ENCODE measurements around the gene PFKFB1.

The PFKFB1 gene

DNA sequence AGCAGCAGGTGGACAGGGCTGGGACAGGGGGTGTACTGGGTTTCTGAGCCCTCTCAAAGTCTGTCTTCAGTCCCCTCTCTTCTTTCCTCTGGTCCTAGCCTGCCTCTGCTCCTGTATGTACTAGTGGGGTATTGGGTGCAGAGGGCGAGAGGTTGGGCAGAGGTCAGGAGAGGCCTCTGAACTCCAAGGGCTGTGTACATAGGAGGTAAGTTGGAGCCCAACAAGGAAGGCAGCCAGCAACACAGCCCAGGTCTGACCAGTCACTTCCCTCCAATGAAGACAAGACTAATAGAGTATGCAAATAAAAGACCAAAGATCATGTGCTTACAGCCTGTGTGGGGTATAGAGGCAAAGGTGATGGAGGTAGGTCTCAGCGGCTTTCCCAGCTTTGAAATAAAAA is at the start of gene PFKFB1:
Gene PFKFB1, minus strand, starts transcription at position 90 of the 400 bp plus-strand sequence. CDS start 181 bp downstream, outside the sequence.
- DNase-seq: no peak
- no peak for ATAC-seq

DNA sequence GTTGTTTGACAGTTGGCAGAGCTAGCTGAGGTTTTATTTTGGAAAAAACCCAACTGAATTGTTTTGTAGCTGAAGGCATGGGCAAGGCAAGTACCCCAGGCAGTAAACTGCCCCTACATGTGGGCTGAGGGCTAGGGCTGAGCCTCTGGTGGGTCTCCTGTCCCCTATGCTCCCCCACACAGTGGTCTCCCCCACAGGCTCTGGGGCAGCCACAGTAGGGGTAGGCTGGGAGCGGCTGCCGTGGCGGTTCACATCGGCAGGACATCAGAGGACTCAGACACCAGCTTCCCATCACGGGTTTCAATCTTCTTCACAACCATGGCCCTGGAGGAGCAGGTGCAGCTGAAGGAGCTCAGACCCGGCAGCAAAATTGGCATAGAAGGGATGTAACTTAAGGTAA is 47.5 kb upstream of the PFKFB1 start:
- ATAC-seq (no peak), DNase-seq (no peak)

DNA sequence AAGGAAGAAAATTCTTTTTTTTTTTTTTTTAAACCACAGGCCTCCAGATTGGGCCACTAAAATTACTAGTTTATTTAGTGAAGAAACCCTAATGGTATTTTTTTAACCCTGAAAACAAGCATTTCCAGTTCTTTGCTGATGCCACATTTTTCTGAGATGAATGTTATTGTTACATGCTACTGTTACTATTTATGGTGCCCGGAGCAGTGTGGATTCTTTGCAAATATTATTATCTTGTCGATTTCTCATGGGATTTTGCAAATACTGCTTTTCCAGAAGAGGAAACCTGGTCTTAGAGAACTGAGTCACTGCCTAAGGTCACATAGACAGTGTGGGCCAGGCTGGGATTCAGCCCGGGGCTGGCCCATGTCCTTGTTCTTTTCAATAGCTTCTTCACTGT is 45.5 kb upstream of the PFKFB1 start:
- ATAC-seq (no peak), DNase-seq (no peak)

DNA sequence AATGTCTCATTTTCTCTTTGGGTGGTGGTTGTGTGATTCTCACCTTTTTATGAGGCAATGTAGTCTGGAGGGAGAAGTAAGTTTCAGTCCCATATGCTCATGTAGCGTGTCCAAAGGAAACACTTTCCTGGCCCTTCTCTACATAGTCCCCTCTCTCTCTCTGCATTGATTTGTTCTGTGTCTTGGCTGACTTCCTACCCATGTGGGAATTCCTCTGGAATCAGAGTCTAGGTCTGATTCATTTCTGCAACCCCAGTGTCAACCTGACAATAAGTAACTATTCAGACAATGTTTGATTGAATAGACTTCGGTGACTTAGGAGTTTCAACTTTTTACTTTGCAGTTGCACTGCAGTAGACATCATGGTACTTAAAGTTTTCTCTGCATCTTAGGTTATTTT is 39.4 kb upstream of the PFKFB1 start:
- ATAC-seq (no peak), DNase-seq (no peak)

DNA sequence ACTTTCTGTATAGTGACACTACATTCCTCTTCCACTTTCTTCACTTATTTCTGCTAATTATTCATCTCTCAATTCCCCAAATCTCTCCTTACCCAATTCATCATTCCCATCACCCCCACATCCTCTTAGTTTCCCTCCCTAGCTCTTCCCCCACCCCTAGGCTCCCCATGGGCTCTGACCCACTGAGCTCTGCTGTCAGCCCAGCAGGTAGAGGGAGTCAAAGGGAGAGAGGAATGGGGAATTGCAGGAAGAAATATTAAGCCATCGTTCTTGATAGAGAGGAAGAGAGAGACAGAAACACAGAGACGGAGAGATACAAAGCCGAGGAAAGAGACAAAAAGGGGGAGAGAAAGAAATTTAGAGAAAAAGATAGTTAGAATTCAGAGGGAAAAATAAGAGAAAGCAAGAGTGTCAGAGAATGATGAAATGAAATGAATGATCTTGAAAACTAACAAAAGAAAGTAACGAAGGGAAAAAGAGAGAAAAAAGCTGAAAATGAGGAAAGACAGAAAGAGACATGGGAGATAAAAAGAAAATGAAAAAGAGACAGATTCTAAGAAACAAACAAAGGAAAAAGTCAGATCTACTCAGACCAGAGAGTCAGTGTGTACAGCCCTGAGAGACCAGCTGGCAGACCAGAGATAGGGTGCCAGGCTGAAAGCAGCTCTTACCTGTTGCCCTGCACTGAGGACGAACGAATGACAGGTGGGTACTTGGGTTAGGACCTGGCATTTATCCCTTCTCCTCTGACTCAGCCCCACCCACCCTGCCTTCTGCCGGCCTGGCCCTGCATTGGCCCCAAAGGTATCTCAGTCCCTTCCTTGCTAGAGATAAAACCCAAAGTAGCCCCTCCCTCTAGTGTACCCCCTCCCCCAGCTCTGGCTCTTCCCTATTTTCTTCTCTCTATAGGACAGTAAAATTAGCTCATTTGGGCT is 36.5 kb upstream of the PFKFB1 start, which contains the start of gene ALAS2:
Gene ALAS2, minus strand, starts transcription at position 707 of the 935 bp plus-strand sequence. CDS start 4,977 bp downstream, outside the sequence.
- no peak for ATAC-seq

DNA sequence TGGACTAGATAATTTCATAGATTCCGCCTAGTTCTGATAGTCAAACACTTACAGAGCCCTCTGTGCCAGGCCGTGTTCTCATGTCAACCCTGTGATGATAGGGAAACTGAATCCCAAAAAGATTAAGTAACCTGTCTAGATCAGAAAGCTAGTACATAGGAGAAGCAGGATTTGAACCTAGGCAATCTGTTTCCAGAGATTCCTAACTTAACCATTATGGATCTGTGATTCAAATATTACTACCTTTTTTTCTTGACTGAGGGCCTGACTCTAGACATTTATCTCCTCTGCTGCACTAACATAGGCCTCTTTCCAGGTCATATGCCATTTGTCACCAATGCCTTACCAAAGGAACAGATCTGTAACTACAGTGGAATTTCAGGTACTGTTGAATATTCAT is 35.3 kb upstream of the PFKFB1 start:
- DNase-seq (no peak), ATAC-seq (no peak)

More for the DNA sequence above, 36.5 kb upstream of the PFKFB1 start, which contains the start of gene ALAS2:
- DNase-seq: no peak

DNA sequence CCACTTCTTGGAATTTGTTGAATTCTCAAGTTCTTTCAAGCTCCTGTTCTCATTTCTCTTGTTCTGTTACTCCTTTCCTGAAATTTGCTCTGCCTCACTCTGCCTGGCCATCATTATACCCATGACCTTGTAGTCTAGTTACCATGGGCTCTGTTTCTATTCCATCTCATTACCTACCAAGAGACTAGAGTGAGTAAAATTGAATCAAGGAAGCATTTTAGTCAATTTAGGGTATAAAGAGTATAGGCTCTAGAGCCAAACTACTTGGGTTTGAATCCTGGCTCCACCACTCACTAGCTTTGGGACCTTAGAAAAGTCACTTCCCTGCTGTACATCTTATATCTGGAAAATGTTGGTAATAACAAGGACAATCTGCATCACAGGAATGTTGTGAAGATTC is 34.6 kb upstream of the PFKFB1 start:
- ATAC-seq: no peak

DNA sequence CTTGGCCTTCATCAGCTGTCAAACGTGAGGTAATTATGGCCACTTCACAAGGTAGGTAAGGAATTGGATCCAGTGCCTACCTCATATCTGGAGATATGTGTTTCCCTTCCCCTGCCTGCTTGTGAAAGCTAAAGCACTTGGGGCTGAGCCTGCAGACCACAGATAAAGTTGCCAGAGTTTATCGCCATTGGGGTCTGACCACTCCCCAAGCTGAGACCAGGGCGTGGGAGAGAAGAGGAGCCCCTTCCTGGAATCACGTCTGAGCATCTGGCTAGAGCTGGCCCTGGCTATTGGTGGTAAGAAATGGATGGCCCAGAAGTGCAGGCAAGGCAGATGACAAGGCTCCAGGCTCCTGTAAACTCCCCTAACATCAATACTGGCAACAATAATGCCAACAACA is 34.1 kb upstream of the PFKFB1 start:
- no peak for ATAC-seq
- no peak for DNase-seq

More for the DNA sequence above, 34.6 kb upstream of the PFKFB1 start:
- DNase-seq: no peak

DNA sequence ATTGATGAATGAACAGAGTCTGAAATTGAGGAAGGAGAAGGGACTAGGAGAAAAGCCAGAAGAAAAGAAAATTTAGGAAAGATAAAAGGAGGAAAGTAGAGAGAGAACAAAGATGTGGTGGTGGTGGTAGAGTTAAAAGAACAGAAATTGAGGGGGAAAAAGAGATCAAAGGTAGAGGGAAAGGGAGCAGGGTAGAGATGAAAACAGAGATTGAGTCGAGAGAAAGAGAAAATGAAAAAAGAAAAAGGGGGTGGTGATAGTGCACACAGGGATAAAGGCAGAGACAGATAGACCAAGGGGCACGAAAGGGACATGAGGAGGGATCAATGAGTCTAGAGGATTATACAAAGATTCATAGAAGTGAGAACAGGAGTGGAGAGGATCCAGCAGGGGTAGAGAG is 32.9 kb upstream of the PFKFB1 start:
- ATAC-seq (no peak), DNase-seq (no peak)

DNA sequence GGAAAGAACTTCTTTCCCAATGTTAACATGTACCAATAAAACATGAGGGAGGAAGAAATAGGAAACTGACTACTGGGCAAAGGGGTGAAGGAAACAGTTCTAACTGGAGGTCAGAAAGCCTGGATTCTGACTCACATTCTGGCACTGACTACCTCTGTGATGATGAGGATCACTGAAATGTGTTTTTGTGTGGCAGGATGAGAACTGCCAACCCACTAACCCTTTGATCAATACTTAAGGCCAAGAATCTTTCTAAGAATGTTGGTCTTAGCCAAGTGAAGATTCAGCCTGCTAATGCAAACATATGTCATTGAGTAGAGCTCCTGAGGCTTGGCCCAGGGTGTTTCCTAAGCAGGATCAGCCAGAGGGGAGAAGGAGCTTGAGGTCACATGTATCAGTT is 32.2 kb upstream of the PFKFB1 start:
- no peak for ATAC-seq
- DNase-seq: no peak

DNA sequence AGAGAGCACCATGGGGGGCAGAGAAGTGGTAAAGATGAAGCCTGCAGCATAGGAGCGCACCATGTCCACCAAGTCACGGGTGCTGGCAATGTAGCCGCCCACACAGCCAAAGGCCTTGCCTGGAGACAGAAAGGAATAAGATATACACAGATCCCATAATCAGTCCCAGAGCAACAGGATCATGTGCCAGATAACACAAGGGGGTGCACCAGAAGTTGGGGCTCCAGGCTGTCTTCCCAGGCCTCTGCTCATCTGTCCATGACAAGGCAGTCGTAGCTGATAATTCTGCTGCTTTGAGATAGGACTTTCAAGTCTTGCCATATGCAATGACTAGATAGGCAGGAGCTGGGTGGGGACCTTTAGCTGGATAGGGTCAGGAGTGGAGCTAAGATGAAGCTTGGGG is 20.9 kb upstream of the PFKFB1 start:
- DNase-seq (no peak), ATAC-seq (no peak)

DNA sequence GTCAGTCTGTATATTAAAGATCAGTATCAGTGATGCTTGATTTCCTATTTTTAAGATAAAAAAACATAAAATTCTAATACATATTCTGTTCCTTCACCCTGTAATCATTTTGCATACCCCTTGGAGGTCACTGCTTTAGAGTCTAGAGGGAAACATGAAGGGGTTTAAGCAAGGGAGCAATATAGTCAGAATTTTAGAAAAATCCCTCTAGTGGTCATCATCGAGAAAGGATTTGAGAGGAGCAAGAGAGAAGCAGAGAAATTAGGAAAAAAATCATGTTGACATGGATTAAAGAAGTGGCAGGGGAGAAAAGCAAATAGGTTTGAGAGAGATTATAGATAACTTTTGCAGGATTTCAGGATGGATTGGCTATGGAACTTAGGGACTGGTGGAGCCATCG is 17.3 kb upstream of the PFKFB1 start:
- DNase-seq (no peak), ATAC-seq (no peak)

DNA sequence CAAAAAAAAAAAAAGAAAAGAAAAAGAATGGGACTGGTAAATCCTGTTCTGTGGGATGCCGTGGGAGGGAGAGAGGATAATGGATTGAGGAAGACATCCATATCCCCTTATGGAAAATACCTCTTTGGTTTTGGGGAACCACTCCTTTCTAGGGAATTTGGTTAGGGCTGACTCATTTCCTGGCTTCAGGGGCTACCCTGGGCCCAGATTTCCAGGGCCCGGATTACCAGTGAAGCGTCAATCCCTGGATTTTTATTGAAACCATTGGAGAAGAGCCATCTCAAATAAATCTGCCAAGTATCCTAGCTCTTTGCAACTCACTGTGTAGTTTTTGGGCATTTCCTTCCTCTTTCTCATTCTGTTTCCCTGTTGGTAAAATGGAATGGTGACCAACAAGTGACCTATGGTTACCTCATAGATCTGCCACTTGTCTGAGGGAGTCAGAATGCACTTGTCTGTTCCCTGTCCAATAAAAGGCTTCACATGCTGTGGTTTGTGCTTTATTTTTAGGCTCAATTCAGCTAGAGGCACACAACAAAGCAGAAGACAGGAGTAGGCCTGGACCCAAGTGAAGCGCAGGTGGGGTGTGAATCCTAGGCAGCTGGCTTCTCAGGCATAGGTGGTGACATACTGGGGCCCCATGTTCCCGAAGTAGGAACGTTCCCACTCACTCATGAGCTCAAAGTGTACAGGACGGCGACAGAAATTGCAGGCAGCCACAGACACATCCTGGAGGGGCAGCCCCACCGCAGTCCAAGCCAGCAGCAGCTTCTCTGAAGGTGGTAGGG is 14.8 kb upstream of the PFKFB1 start:
- peak; percentile 72 for ATAC-seq
- peak; percentile 23 for DNase-seq

DNA sequence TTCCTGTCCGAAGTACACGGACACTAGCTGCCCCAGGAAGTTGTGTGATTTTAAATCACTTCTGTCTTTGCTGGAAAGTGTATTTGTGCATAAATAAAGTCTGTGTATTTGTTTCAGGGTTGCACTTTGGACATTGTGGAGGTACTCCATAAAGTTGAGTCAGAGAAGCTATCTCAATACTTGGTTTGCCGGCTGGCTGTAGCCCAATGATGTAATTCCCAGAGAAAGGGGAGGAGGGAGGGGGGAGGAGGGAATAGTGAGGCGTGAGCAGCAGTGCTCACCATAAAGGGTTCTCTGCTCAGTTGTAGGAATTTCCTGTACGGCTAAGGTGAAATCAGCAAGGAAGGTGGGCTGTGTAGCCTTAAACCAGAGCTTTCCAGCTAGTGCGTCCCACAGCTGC is 13.7 kb upstream of the PFKFB1 start:
- no peak for ATAC-seq
- no peak for DNase-seq

DNA sequence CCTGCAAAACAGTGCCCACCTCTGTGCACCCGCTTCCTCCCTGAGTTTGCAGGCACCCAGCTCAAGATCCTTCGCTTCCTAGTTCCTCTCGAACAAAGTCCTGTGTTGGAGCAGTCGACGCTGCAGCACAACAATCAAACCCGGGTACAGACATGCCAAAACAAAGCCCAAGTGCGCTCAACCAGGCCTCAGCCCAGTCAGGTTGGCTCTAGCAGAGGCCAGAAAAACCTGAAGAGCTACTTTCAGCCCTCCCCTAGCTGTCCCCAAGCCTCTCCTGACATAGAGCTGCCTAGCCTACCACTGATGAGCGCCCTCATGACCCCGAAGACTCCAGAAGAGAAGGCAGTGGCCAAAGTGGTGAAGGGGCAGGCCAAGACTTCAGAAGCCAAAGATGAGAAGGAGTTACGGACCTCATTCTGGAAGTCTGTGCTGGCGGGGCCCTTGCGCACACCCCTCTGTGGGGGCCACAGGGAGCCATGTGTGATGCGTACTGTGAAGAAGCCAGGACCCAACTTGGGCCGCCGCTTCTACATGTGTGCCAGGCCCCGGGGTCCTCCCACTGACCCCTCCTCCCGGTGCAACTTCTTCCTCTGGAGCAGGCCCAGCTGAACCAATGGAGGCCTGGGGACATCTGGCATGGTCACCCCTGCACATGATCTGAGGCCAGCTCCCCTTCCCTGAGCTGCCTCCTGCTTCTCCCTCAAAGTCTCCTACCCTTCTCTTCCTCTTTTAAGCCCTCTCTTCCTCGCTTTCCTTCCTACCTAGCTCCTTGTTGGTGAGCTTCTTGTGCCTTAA is 13.0 kb upstream of the PFKFB1 start:
- DNase-seq: no peak

DNA sequence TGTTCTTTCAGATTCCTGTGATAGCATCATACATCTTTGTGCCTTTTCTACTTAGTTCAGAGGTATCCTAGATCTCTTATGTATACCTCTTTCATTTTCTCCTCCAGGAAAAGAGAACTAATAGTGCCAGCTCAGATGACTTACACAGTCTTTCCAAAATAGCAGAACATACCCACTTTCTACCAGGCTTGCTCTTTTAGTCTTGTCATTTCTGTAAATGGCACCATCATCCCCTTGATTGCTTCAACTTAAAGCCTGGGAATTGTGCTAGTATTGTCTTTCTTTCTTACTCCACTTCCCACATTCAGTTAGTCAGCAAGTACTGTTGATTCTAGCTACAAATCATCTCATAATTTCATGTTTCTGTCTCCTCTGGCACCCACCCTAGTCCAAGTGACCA is 11.3 kb upstream of the PFKFB1 start:
- DNase-seq (no peak), ATAC-seq (no peak)

More for the DNA sequence above, 13.0 kb upstream of the PFKFB1 start:
- no peak for ATAC-seq

DNA sequence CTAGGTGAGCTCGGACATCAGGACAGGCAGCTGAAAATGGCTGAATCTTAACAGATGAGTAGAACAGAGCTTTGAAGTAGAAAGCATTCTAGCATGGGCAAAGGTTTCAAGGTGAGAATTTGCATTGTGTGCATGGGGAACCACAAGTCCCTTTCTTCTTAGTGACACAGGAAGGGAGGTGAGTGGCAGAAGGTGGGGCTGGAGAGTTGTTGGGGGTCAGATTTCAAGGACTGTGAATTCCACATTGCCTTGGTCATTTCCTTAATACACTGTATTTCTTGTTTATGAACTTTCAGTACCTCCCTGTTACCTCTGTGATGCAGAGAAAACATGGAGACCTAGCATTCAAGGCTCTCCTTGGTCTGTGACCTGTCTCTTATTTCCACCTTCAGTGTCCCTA is 10.2 kb upstream of the PFKFB1 start:
- no peak for ATAC-seq
- DNase-seq: no peak

DNA sequence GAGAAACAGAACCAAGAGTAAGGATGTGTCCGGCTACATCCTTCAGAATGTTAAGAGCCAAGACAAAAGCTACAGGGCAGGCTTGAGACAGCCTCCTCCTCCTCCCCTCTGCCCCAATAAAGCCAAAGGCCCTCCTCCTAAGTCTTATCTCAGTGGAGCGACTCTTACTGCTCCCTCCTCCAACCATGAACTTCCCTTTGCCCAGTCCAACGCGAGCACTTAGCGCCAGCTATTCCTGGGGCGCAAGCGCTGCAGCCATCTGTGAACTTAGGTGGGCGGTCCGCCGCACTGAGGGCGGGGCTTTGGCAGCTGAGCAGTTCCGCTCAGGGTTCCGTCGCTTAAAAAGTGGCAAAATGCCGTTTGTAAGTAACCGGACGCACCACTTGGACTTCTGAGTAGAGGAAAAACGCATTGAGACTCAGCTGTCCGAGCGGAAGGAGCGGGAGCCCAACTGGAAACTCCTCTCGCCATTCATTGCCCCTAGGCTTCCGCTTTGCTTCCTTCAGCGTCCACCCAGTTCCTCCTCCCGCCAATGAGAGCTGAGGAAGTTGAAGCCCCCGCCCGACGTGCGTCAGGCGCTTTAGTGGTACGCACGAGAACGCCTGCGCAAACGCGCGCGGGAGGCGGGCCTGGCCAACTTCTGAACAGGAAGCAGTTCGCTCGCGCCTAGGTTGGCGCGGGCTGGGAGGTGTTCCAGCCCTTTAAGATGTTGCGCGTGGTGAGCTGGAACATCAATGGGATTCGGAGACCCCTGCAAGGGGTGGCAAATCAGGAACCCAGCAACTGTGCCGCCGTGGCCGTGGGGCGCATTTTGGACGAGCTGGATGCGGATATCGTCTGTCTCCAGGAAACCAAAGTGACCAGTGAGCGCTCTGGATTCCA is 6.0 kb upstream of the PFKFB1 start, which contains the start of gene APEX2:
Gene APEX2, plus strand, starts transcription at position 647 of the 882 bp plus-strand sequence. Its CDS starts 60 bp downstream, at position 707.
- ATAC-seq: peak; percentile 96
- peak; percentile 84 for DNase-seq

DNA sequence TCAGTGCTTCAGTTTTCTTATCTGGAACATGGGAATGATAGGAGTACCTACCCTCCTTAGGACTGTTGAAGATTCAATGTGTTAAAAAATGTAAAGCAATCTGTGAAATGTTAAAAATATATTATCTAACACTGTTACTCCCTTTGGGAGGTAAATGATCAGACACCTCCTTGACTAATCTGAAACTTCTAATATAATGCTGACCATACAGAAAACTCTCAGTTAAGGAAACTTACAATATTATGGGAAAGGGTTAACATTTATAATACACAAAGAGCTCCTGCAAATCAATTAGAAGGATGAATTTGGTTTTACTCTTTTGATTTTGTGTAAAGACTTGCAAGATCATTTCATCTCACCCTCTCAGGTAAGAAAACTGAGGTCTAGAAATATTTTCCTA is 1.6 kb upstream of the PFKFB1 start:
- no peak for DNase-seq
- no peak for ATAC-seq

DNA sequence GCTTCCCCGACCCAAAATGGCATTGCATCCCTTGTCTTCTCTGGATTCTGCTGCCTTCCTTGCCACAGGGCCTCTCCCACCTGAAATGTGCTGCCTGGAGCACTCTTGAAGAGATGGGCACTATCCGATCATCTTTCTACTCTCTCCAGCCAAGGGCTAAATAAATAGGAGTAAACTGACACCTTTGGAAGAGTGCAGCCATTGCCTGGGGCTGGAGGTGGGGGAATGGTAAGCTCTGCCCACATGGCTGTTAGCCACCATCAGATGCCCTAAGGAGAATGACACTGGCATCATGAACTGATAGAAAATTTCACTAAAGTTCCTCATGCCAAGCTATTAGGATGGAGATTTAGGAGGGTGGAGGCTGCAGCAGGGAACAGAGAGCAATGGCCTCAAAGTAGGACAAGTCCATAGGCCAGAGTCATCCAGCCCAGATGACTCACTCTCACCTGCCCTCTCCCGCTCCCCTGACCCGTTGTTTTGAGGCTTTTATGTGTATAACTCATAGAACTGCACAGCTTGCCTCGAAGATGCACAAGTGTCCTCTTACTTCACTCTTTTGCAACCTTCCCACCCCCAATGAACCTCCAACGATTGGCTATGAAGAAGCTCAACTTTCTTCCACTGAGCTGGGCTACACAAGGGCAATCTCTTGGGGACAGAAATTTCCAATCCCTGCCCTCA is 822 bp upstream of the PFKFB1 start:
- DNase-seq (no peak), ATAC-seq (no peak)
